Muscle of back (tissue), 11 donors: Measurements from ENCODE around the gene ELOA. TPM values are rescaled to one million over a fixed set of nuclear protein-coding genes. Genes with fewer than 3 reads are reported as not detected.
A peak's percentile ranks its signal among the peaks of the same experiment; 100 is the strongest.
"Not testable (repeated sequence)": the region's sequence is repeated elsewhere in the genome, so short reads cannot be mapped to it uniquely, and the experiment has no call there.

Experiments used
- DNase-seq, 3 donors: peaks; one replicate each; pipeline versions ENCODE4 v3.0.0 to v3.0.0-alpha.2; 2013
- polyA plus RNA-seq, 10 donors: library from polyadenylated mRNA; unstranded; fragments of 120-200 nt; gene quantifications; one replicate each; pipeline ENCODE4 v1.2.1, GENCODE V29; 2013; ENCODE audit not compliant: insufficient read length in 10 of 10

ELOA gene
- polyA plus RNA-seq, 10 donors: 24.3 to 34.9 (median 29.2) TPM

GRCh38 chr1:23799255-23799569 is 55.9 kb downstream of the ELOA start:
- DNase-seq: no peak

- peak in 1 of 3 donors; percentile 44 for DNase-seq
These were observed 56.5 kb downstream of the ELOA start for GRCh38 chr1:23799570-23800399.

- DNase-seq: peak; percentile 96 to 100 (median 99)
These were observed 57.4 kb downstream of the ELOA start, which contains the start of gene GALE for GRCh38 chr1:23800400-23801337. Gene GALE (minus strand): TSS chr1:23800754. CDS start chr1:23799007, 1,747 bp downstream.

GRCh38 chr1:23801338-23801748 is 58.1 kb downstream of the ELOA start:
- no peak for DNase-seq

- no peak for DNase-seq
These were observed 58.6 kb downstream of the ELOA start for GRCh38 chr1:23801876-23802275.

GRCh38 chr1:23802809-23803342 is 59.6 kb downstream of the ELOA start:
- not testable (repeated sequence) for DNase-seq

- no peak for DNase-seq
These were observed 60.4 kb downstream of the ELOA start for GRCh38 chr1:23803674-23804073.

- DNase-seq: no peak
These were observed 61.0 kb downstream of the ELOA start for GRCh38 chr1:23804183-23804835.

GRCh38 chr1:23805025-23805424 is 61.8 kb downstream of the ELOA start:
- no peak for DNase-seq

GRCh38 chr1:23806280-23806679 is 63.0 kb downstream of the ELOA start:
- no peak for DNase-seq

GRCh38 chr1:23807453-23807852 is 64.2 kb downstream of the ELOA start:
- DNase-seq: no peak

- DNase-seq: peak in 1 of 3 donors; percentile 61
These were observed 66.5 kb downstream of the ELOA start for GRCh38 chr1:23809751-23810171.

GRCh38 chr1:23810818-23811540 is 67.7 kb downstream of the ELOA start:
- DNase-seq: no peak

Other genes starting within 250 kb of the ELOA start
- gene E2F2, start 212.2 kb upstream of the ELOA start, polyA plus RNA-seq: 1 to 10 TPM; 3.1 to 6.2 (median 4.3) TPM
- gene ID3, start 184.0 kb upstream of the ELOA start, polyA plus RNA-seq: 10 to 100 TPM; 37.3 to 88.9 (median 60.3) TPM
- 1,000 to 10,000 TPM; 2,591 to 3,347 (median 2,960) TPM for gene RPL11, start 51.7 kb upstream of the ELOA start, polyA plus RNA-seq
- gene PITHD1, start 34.9 kb downstream of the ELOA start, polyA plus RNA-seq: 10 to 100 TPM; 34.6 to 43.7 (median 37.8) TPM
- gene LYPLA2, start 47.7 kb downstream of the ELOA start, polyA plus RNA-seq: 10 to 100 TPM; 26.3 to 43.4 (median 30.5) TPM
- gene GALE, start 57.3 kb downstream of the ELOA start, polyA plus RNA-seq: 10 to 100 TPM; 16.1 to 23.6 (median 19.9) TPM
- gene HMGCL, start 82.0 kb downstream of the ELOA start, polyA plus RNA-seq: 10 to 100 TPM; 19.3 to 24.5 (median 22.9) TPM
- 10 to 100 TPM; 11.2 to 20.8 (median 14.0) TPM for gene FUCA1, start 124.8 kb downstream of the ELOA start, polyA plus RNA-seq
- gene CNR2, start 169.9 kb downstream of the ELOA start, polyA plus RNA-seq: under 1 TPM in 9 of 10 donors, not detected in 1; 0.03 to 0.18 (median 0.06) TPM
- 100 to 1,000 TPM in 7 of 10 donors, 10 to 100 TPM in 3; 96.5 to 144 (median 104) TPM for gene PNRC2, start 216.4 kb downstream of the ELOA start, polyA plus RNA-seq
- 100 to 1,000 TPM in 6 of 10 donors, 10 to 100 TPM in 4; 92.2 to 147 (median 121) TPM for gene SRSF10, start 236.9 kb downstream of the ELOA start, polyA plus RNA-seq